Measurements from ENCODE around the gene PFDN2.

The PFDN2 gene

GRCh38 chr1:161163793-161164192 is 46.0 kb upstream of the PFDN2 start:
- Histone ChIP-seq H3K36me3 (replicated peaks) (peaks cover 10% of the 10 kb centered on the region), H3K27ac (no peak overlapping the region), H3K27me3 (replicated peaks) (no peaks in the 10 kb centered on the region), H3K4me3 (ENCODE audit: low read depth, low read length) (no peak overlapping the region)
- in situ Hi-C loops (cut with HindIII; ENCODE audit: low pct_ligation_motif_present, low sequenced_read_pairs), result no loop called here
- no peak for DNase-seq
- TF ChIP-seq CTCF (IDR thresholded peaks at IDR 0.05; ENCODE audit: low read depth, low read length, missing control alignments), result no peak

GRCh38 chr1:161162806-161163205 is 45.0 kb upstream of the PFDN2 start:
- in situ Hi-C loops (cut with HindIII; ENCODE audit: low pct_ligation_motif_present, low sequenced_read_pairs), result no loop called here
- no peak for DNase-seq
- Histone ChIP-seq H3K27ac (no peak overlapping the region), H3K27me3 (replicated peaks) (no peaks in the 10 kb centered on the region), H3K36me3 (replicated peaks) (peaks cover 6% of the 10 kb centered on the region), H3K4me3 (ENCODE audit: low read depth, low read length) (no peak overlapping the region)
- TF ChIP-seq CTCF (IDR thresholded peaks at IDR 0.05; ENCODE audit: low read depth, low read length, missing control alignments), result no peak

- no peak overlapping the region for H3K27ac ChIP-seq
- H3K27me3 ChIP-seq (replicated peaks), result no peaks in the 10 kb centered on the region
- no peak for DNase-seq
- in situ Hi-C loops (cut with HindIII; ENCODE audit: low pct_ligation_motif_present, low sequenced_read_pairs), result no loop called here
- H3K36me3 ChIP-seq (replicated peaks), result peaks cover 5% of the 10 kb centered on the region
- H3K4me3 ChIP-seq (ENCODE audit: low read depth, low read length), result no peak overlapping the region
- no peak for TF ChIP-seq CTCF (IDR thresholded peaks at IDR 0.05; ENCODE audit: low read depth, low read length, missing control alignments)
These were observed 44.2 kb upstream of the PFDN2 start for GRCh38 chr1:161162052-161162451.

GRCh38 chr1:161161652-161162051 is 43.8 kb upstream of the PFDN2 start:
- Histone ChIP-seq H3K4me3 (ENCODE audit: low read depth, low read length) (no peak overlapping the region), H3K36me3 (replicated peaks) (peaks cover 5% of the 10 kb centered on the region), H3K27me3 (replicated peaks) (no peaks in the 10 kb centered on the region), H3K27ac (no peak overlapping the region)
- in situ Hi-C loops (cut with HindIII; ENCODE audit: low pct_ligation_motif_present, low sequenced_read_pairs), result no loop called here
- no peak for TF ChIP-seq CTCF (IDR thresholded peaks at IDR 0.05; ENCODE audit: low read depth, low read length, missing control alignments)
- no peak for DNase-seq

GRCh38 chr1:161160671-161161145 is 42.9 kb upstream of the PFDN2 start:
- Histone ChIP-seq H3K27ac (no peak overlapping the region), H3K36me3 (replicated peaks) (peaks cover 5% of the 10 kb centered on the region), H3K27me3 (replicated peaks) (no peaks in the 10 kb centered on the region), H3K4me3 (ENCODE audit: low read depth, low read length) (no peak overlapping the region)
- in situ Hi-C loops (cut with HindIII; ENCODE audit: low pct_ligation_motif_present, low sequenced_read_pairs), result no loop called here
- DNase-seq, result no peak
- TF ChIP-seq CTCF (IDR thresholded peaks at IDR 0.05; ENCODE audit: low read depth, low read length, missing control alignments), result no peak

GRCh38 chr1:161159913-161160243 is 42.0 kb upstream of the PFDN2 start:
- H3K27me3 ChIP-seq (replicated peaks), result no peaks in the 10 kb centered on the region
- H3K4me3 ChIP-seq (ENCODE audit: low read depth, low read length), result peak overlapping the region; percentile 91
- H3K36me3 ChIP-seq (replicated peaks), result peaks cover 5% of the 10 kb centered on the region
- DNase-seq, result no peak
- TF ChIP-seq CTCF (IDR thresholded peaks at IDR 0.05; ENCODE audit: low read depth, low read length, missing control alignments), result no peak
- in situ Hi-C loops (cut with HindIII; ENCODE audit: low pct_ligation_motif_present, low sequenced_read_pairs), result no loop called here
- peak overlapping the region; percentile 85 for H3K27ac ChIP-seq
